ENCODE data around the gene KATNAL1.

DNA sequence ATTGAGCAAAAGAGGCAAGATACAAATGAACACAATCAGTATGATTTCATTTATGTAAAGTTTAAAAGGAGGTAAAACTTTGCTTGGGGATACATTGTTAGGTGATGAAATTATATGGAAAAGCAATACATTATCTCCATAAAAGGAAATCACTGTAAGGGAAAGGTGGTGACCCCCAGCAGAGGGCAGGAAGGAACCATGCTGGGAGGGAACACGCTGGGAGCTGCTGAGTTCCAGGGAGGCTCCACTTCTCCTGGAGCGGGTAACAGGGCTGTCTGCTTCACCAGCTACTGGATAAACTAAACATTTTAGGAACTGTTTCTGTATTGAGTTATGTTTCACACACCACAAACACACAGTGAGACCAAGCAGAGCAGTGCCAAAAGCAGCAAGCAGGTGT, 91.2 kb downstream of the KATNAL1 start:
- TF ChIP-seq, protein P1, sequence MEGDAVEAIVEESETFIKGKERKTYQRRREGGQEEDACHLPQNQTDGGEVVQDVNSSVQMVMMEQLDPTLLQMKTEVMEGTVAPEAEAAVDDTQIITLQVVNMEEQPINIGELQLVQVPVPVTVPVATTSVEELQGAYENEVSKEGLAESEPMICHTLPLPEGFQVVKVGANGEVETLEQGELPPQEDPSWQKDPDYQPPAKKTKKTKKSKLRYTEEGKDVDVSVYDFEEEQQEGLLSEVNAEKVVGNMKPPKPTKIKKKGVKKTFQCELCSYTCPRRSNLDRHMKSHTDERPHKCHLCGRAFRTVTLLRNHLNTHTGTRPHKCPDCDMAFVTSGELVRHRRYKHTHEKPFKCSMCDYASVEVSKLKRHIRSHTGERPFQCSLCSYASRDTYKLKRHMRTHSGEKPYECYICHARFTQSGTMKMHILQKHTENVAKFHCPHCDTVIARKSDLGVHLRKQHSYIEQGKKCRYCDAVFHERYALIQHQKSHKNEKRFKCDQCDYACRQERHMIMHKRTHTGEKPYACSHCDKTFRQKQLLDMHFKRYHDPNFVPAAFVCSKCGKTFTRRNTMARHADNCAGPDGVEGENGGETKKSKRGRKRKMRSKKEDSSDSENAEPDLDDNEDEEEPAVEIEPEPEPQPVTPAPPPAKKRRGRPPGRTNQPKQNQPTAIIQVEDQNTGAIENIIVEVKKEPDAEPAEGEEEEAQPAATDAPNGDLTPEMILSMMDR (IDR thresholded peaks at IDR 0.05) = no peak
- TF ChIP-seq YY1 (IDR thresholded peaks at IDR 0.05; ENCODE audit: low read depth) (no peak), USF1 (IDR thresholded peaks at IDR 0.05; ENCODE audit: borderline replicate concordance, low read depth) (no peak), POLR2AphosphoS5 (IDR thresholded peaks at IDR 0.05; ENCODE audit: low read depth, low read length) (no peak), GABPA (IDR thresholded peaks at IDR 0.05; ENCODE audit: low read depth) (no peak), RAD21 (IDR thresholded peaks at IDR 0.05; ENCODE audit: low read length) (no peak), MAX (IDR thresholded peaks at IDR 0.05; ENCODE audit: low read depth) (no peak), REST (IDR thresholded peaks at IDR 0.05; ENCODE audit: low read depth, low read length) (no peak), EP300 (IDR thresholded peaks at IDR 0.05; ENCODE audit: borderline replicate concordance in 1 of 2, low read depth in 1 of 2, low read length in 1 of 2) (no peak)
